ENCODE data around the gene GCKR.

Gene GCKR

DNA sequence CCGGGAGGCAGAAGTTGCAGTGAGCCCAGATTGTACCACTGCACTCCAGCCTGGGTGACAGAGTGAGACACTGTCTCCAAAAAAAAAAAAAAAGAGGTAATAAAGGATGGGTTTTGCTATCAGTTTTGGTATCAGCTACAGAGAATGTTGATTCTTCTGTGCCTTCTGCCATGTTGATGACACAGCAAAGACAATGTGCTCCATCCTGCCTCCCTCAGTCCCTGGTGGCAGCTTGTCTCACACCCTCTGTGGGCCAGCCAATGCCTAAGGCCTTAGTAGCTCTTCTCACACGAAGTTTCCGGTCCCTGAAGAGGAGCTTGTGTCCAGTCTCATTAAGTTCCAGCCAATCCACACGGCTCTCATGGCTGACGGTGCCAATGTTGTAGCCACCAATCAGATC, 24.7 kb upstream of the GCKR start:
- ATAC-seq: no peak
- TF ChIP-seq ZFP3 (CRISPR knock-in tag; IDR thresholded peaks at IDR 0.05) (no peak), TCF4 (CRISPR knock-in tag; IDR thresholded peaks at IDR 0.05; ENCODE audit: borderline replicate concordance) (no peak), PATZ1 (CRISPR knock-in tag; IDR thresholded peaks at IDR 0.05; ENCODE audit: borderline replicate concordance) (no peak), ARNTL (CRISPR knock-in tag; IDR thresholded peaks at IDR 0.05; ENCODE audit: borderline replicate concordance, low read depth) (no peak), SNAI2 (CRISPR knock-in tag; IDR thresholded peaks at IDR 0.05) (no peak), ESRRG (CRISPR knock-in tag; IDR thresholded peaks at IDR 0.05) (no peak), POU6F1 (CRISPR knock-in tag; IDR thresholded peaks at IDR 0.05; ENCODE audit: borderline replicate concordance, low read depth) (no peak), ZNF70 (CRISPR knock-in tag; IDR thresholded peaks at IDR 0.05) (no peak), BACH2 (CRISPR knock-in tag; IDR thresholded peaks at IDR 0.05; ENCODE audit: borderline replicate concordance) (no peak), ZNF8 (CRISPR knock-in tag; IDR thresholded peaks at IDR 0.05) (no peak), ZNF565 (CRISPR knock-in tag; conservative IDR thresholded peaks at IDR 0.05; ENCODE audit: low read depth) (no peak), CSDC2 (CRISPR knock-in tag; IDR thresholded peaks at IDR 0.05) (no peak), TOX (CRISPR knock-in tag; IDR thresholded peaks at IDR 0.05; ENCODE audit: borderline replicate concordance) (no peak), ZFP30 (CRISPR knock-in tag; IDR thresholded peaks at IDR 0.05) (no peak), ZC3H10 (CRISPR knock-in tag; IDR thresholded peaks at IDR 0.05) (no peak)
- TF ChIP-seq, protein P1, sequence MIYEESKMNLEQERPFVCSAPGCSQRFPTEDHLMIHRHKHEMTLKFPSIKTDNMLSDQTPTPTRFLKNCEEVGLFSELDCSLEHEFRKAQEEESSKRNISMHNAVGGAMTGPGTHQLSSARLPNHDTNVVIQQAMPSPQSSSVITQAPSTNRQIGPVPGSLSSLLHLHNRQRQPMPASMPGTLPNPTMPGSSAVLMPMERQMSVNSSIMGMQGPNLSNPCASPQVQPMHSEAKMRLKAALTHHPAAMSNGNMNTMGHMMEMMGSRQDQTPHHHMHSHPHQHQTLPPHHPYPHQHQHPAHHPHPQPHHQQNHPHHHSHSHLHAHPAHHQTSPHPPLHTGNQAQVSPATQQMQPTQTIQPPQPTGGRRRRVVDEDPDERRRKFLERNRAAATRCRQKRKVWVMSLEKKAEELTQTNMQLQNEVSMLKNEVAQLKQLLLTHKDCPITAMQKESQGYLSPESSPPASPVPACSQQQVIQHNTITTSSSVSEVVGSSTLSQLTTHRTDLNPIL (CRISPR knock-in tag; IDR thresholded peaks at IDR 0.05; ENCODE audit: low read depth): no peak
- TF ChIP-seq, protein P2, sequence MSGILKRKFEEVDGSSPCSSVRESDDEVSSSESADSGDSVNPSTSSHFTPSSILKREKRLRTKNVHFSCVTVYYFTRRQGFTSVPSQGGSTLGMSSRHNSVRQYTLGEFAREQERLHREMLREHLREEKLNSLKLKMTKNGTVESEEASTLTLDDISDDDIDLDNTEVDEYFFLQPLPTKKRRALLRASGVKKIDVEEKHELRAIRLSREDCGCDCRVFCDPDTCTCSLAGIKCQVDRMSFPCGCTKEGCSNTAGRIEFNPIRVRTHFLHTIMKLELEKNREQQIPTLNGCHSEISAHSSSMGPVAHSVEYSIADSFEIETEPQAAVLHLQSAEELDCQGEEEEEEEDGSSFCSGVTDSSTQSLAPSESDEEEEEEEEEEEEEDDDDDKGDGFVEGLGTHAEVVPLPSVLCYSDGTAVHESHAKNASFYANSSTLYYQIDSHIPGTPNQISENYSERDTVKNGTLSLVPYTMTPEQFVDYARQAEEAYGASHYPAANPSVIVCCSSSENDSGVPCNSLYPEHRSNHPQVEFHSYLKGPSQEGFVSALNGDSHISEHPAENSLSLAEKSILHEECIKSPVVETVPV (CRISPR knock-in tag; IDR thresholded peaks at IDR 0.05): no peak

DNA sequence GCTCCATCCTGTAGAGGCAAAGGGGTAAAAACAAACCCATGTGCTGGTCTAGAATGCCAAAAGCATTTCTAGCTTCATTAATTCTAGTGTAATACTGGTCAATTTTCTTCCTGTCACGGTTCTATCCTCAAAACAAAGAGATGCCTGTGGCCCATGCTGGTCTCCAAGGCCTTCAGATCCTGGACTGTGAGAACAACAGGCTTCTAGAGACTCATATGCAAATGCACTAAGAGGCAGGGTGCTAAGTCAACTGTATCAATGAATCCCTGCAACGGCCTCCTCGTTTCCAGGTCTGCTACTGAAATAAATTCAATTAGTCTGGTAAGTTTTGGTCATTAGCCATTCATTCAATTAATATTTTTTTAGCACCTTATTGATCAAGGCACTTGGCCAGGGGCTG, 11.1 kb upstream of the GCKR start:
- no peak for ATAC-seq
- TF ChIP-seq ZFP3 (CRISPR knock-in tag; IDR thresholded peaks at IDR 0.05): no peak
- no peak for TF ChIP-seq TCF4 (CRISPR knock-in tag; IDR thresholded peaks at IDR 0.05; ENCODE audit: borderline replicate concordance)
- no peak for TF ChIP-seq ARNTL (CRISPR knock-in tag; IDR thresholded peaks at IDR 0.05; ENCODE audit: borderline replicate concordance, low read depth)
- TF ChIP-seq PATZ1 (CRISPR knock-in tag; IDR thresholded peaks at IDR 0.05; ENCODE audit: borderline replicate concordance): no peak
- TF ChIP-seq, protein P1 (CRISPR knock-in tag; IDR thresholded peaks at IDR 0.05; ENCODE audit: low read depth): no peak
- TF ChIP-seq ISL1 (CRISPR knock-in tag; IDR thresholded peaks at IDR 0.05): no peak
- TF ChIP-seq ESRRG (CRISPR knock-in tag; IDR thresholded peaks at IDR 0.05): no peak
- no peak for TF ChIP-seq ZNF8 (CRISPR knock-in tag; IDR thresholded peaks at IDR 0.05)
- no peak for TF ChIP-seq OSR1 (CRISPR knock-in tag; IDR thresholded peaks at IDR 0.05)
- no peak for TF ChIP-seq POU6F1 (CRISPR knock-in tag; IDR thresholded peaks at IDR 0.05; ENCODE audit: borderline replicate concordance, low read depth)
- TF ChIP-seq, protein P2 (CRISPR knock-in tag; IDR thresholded peaks at IDR 0.05): no peak
- no peak for TF ChIP-seq RARB (CRISPR knock-in tag; IDR thresholded peaks at IDR 0.05)
- no peak for TF ChIP-seq ZNF70 (CRISPR knock-in tag; IDR thresholded peaks at IDR 0.05)
- TF ChIP-seq CSDC2 (CRISPR knock-in tag; IDR thresholded peaks at IDR 0.05): no peak
- TF ChIP-seq TOX (CRISPR knock-in tag; IDR thresholded peaks at IDR 0.05; ENCODE audit: borderline replicate concordance): no peak
- TF ChIP-seq ZNF565 (CRISPR knock-in tag; conservative IDR thresholded peaks at IDR 0.05; ENCODE audit: low read depth): no peak
- TF ChIP-seq ZFP30 (CRISPR knock-in tag; IDR thresholded peaks at IDR 0.05): no peak
- no peak for TF ChIP-seq SNAI2 (CRISPR knock-in tag; IDR thresholded peaks at IDR 0.05)
- no peak for TF ChIP-seq BACH2 (CRISPR knock-in tag; IDR thresholded peaks at IDR 0.05; ENCODE audit: borderline replicate concordance)
- no peak for TF ChIP-seq ZC3H10 (CRISPR knock-in tag; IDR thresholded peaks at IDR 0.05)

Measured in SK-N-SH treated with all-trans-retinoic acid at 6 μM for 48 hours (cell line).